Heart right ventricle (tissue), 16 donors: Measurements from ENCODE around the gene MYO15B. TPM values are rescaled to one million over a fixed set of nuclear protein-coding genes. Genes with fewer than 3 reads are reported as not detected.
A peak's percentile ranks its signal among the peaks of the same experiment; 100 is the strongest.
"Not testable (repeated sequence)": the region's sequence is repeated elsewhere in the genome, so short reads cannot be mapped to it uniquely, and the experiment has no call there.

Source experiments
- ATAC-seq, 8 donors: fragments of 200-7000 bp; cut with Tn5 transposase; one replicate each; pipeline ENCODE4 v1.9.1; 2020; ENCODE audit warnings: mild to moderate bottlenecking in 8 of 8, moderate library complexity in 8 of 8, moderate number of reproducible peaks in 1 of 8
- DNase-seq, 2 donors: peaks; one replicate each; pipeline ENCODE4 v3.0.0-alpha.2; 2020
- H3K27ac ChIP-seq, 10 donors: fragments of 200-600 bp; sonication (generic) in 2 of 10; one replicate each; pipeline versions ENCODE4 v1.5.0 to v1.8.0; 2020 to 2022; ENCODE audit warnings: mild to moderate bottlenecking in 3 of 10
- H3K27me3 ChIP-seq, 7 donors: fragments of 200-600 bp; one replicate each; pipeline ENCODE4 v1.8.0; 2021 to 2022; ENCODE audit warnings: mild to moderate bottlenecking in 2 of 7
- H3K36me3 ChIP-seq, 9 donors: fragments of 200-600 bp; sonication (generic) in 1 of 9; one replicate each; pipeline versions ENCODE4 v1.5.0 to v1.8.0; 2020 to 2022; ENCODE audit warnings: mild to moderate bottlenecking in 2 of 9
- H3K4me1 ChIP-seq, 9 donors: fragments of 200-600 bp; sonication (generic) in 1 of 9; one replicate each; pipeline versions ENCODE4 v1.5.0 to v1.8.0; 2020 to 2022; ENCODE audit warnings: mild to moderate bottlenecking in 4 of 9
- H3K4me3 ChIP-seq, 10 donors: fragments of 200-600 bp; sonication (generic) in 2 of 10; one replicate each; pipeline versions ENCODE4 v1.5.0 to v1.8.0; 2020 to 2022; ENCODE audit warnings: mild to moderate bottlenecking in 7 of 10, moderate library complexity in 2 of 10
- H3K9me3 ChIP-seq, 11 donors: fragments of 200-600 bp in 10 of 11; sonication (generic) in 2 of 11; one replicate each; pipeline versions ENCODE4 v1.5.0 to v1.8.0; 2013 to 2022; ENCODE audit warnings: mild to moderate bottlenecking in 2 of 11, control low read depth in 1 of 11, moderate library complexity in 1 of 11
- WGBS, 2 donors: extraction: QIAGEN DNeasy Blood & Tissue Kit; methylation state at CpG; one replicate each; pipeline ENCODE4 v1.1.7; 2013; ENCODE audit warnings: inconsistent platforms in 1 of 2; 5-methylcytosine and 5-hydroxymethylcytosine counted together
- intact Hi-C, 10 donors: fragments of 100-400 bp; cut with DNase I; formaldehyde crosslinking; loops; one replicate each; pipeline versions ENCODE4 v1.11.1 to v1.14.2; 2022
- polyA plus RNA-seq, 2 donors: library from polyadenylated mRNA; stranded (reverse); fragments of 200-250 nt; gene quantifications; one replicate each; pipeline ENCODE4 v1.2.3, GENCODE V29; 2013
- total RNA-seq, 10 donors: library from RNA; stranded (reverse); fragmentation: NEBNext Ultra II Directional in 3 of 10; extraction: Animal tissue kit (Norgen Biotek cat#: 25700) in 3 of 10; gene quantifications; one replicate each; pipeline versions ENCODE4 v1.2.1 to v1.2.4, GENCODE V29; 2021 to 2023
- TF ChIP-seq, protein P1 (sequence below), 9 donors: fragments of 200-600 bp; sonication (generic) in 2 of 9; IDR thresholded peaks; one replicate each; pipeline versions ENCODE4 v1.5.0 to v1.8.0; 2021 to 2022; ENCODE audit warnings: antibody characterized with exemption in 9 of 9, mild to moderate bottlenecking in 5 of 9, moderate library complexity in 1 of 9
- donor health status: Arrhythmogenic right ventricular cardiomyopathy.
- donor health status: ischemic (EF 13 %, LVEDD 7.1; RV severe dilation, severe dysfunction).
- donor health status: healthy with polysubstance abuse.
- donor health status: DM: no; HTN: yes; CAD: no.
- donor health status: DM: no; HTN: no; CAD: no.
- donor health status: ischemic (EF 25% LVEDD 6.9; RV normal size, moderate dysfunction).
- donor health status: ischemic (EF 25% LVEDD 5.7; RV mildly dilated, moderate dysfunction).
- donor health status: healthy.
- donor health status: DM: yes; HTN: yes; CAD: no.
- donor health status: Ischemic cardiomyopathy.
- donor health status: ischemic (EF 35%, LVEDD 5.7; RV mildly dilated, moderate dysfunction).
- donor health status: nonischemic (EF 11% LVEDD 7.7; RV severe dilation, severe dysfunction).
- donor health status: DM: yes; HTN: yes; CAD: no.
- donor health status: PGD.
- donor health status: ischemic (EF 29% LVEDD 5.4; RV normal size, mild dysfunction).
- donor health status: nonischemic (EF 23%, LVEDD 6.1; RV moderate dilation, normal function).

Gene MYO15B
- total and polyA plus RNA-seq, 12 donors: 27.9 to 205 (median 45.8) TPM

DNA sequence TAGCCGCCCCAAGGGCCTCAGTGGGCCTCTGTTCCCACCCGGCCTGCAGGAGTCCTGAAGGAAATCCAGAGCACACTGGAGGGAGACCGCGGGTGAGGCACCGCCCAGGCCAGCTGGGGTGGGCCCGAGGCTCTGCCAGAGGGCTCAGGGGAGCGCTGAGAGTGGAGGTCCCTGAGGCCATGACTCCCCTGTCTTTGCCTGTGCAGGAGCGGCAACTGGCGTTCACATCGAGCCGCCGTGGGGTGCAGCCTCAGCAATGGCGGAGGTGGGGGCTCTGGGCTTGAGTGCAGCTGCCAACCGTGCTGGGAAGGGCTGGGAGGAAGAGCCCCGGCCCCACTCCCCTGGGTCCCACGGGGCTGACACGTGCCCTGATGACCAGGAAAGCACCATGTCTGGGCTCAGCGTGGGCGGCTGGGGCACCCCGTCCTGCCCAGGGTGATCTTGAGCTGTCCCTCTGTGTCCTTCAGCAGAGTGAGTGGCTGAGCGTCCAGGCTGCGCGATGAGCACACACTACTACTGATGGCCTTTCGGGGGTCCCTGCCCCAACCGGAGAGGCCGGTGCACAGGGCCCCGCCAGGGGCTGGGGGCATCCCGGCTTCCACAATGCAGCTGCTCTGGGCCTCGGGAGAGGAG lies 13.1 kb upstream of the MYO15B start:
- H3K9me3 ChIP-seq: no peaks in the 10 kb centered on the region
- intact Hi-C loops: loop anchor here in 1 of 10 donors (5.0 kb wide), 1 partner anchor 32 kb away; no protein-coding TSS in a partner anchor
- no peak overlapping the region for H3K27ac ChIP-seq
- H3K27me3 ChIP-seq: no peaks in the 10 kb centered on the region
- TF ChIP-seq, protein P1, sequence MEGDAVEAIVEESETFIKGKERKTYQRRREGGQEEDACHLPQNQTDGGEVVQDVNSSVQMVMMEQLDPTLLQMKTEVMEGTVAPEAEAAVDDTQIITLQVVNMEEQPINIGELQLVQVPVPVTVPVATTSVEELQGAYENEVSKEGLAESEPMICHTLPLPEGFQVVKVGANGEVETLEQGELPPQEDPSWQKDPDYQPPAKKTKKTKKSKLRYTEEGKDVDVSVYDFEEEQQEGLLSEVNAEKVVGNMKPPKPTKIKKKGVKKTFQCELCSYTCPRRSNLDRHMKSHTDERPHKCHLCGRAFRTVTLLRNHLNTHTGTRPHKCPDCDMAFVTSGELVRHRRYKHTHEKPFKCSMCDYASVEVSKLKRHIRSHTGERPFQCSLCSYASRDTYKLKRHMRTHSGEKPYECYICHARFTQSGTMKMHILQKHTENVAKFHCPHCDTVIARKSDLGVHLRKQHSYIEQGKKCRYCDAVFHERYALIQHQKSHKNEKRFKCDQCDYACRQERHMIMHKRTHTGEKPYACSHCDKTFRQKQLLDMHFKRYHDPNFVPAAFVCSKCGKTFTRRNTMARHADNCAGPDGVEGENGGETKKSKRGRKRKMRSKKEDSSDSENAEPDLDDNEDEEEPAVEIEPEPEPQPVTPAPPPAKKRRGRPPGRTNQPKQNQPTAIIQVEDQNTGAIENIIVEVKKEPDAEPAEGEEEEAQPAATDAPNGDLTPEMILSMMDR (IDR thresholded peaks at IDR 0.05): no peak
- H3K4me3 ChIP-seq: no peak overlapping the region
- H3K4me1 ChIP-seq: peaks cover 0 to 26% (median 9%) of the 10 kb centered on the region in 9 donors
- ATAC-seq (no peak), DNase-seq (no peak)
- no peaks in the 10 kb centered on the region for H3K36me3 ChIP-seq
- 87 to 90% methylated on average over 29 of the region's 29 CpGs for WGBS, 2 donors

- Histone ChIP-seq H3K4me3 (no peak overlapping the region), H3K36me3 (no peaks in the 10 kb centered on the region), H3K27ac (no peak overlapping the region), H3K4me1 (peaks cover 0 to 26% (median 9%) of the 10 kb centered on the region in 9 donors), H3K9me3 (no peaks in the 10 kb centered on the region), H3K27me3 (no peaks in the 10 kb centered on the region)
- DNase-seq (no peak), ATAC-seq (no peak)
- TF ChIP-seq, protein P1 (IDR thresholded peaks at IDR 0.05): no peak
- intact Hi-C loops: loop anchor here in 1 of 10 donors (5.0 kb wide), 1 partner anchor 33 kb away; no protein-coding TSS in a partner anchor
- WGBS, 2 donors: 81 to 91% methylated on average over 10 of the region's 10 CpGs
Measured at GRCh38 chr17:75575197-75575596, 12.4 kb upstream of the MYO15B start.

- Histone ChIP-seq H3K36me3 (no peaks in the 10 kb centered on the region), H3K4me3 (no peak overlapping the region), H3K27me3 (no peaks in the 10 kb centered on the region), H3K9me3 (no peaks in the 10 kb centered on the region), H3K4me1 (peaks cover 0 to 21% (median 9%) of the 10 kb centered on the region in 9 donors), H3K27ac (no peak overlapping the region)
- intact Hi-C loops: loop anchor here in 1 of 10 donors (5.0 kb wide), 1 partner anchor 33 kb away; no protein-coding TSS in a partner anchor
- TF ChIP-seq, protein P1 (IDR thresholded peaks at IDR 0.05): no peak
- 66 to 93% methylated on average over 11 of the region's 11 CpGs for WGBS, 2 donors
- no peak for DNase-seq
- ATAC-seq: no peak
Measured at GRCh38 chr17:75575728-75576127, 11.9 kb upstream of the MYO15B start.

DNA sequence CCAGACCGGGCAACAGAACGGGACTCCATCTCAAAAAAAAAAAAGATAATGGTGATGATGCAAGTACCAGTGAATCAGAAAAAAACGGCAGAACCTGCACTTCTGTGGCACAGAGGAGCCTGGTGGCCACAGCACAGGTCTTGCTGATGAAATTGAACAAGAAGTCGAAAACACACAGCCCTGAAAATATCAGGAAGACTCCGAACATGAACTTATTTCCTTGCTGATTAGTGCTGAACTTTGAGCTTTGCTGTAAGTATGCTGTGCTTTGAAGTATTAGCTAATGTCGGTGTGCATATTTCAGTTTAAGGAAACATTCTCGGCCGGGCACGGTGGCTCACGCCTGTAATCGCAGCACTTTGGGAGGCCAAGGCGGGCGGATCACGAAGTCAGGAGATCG lies 10.9 kb upstream of the MYO15B start:
- Histone ChIP-seq H3K36me3 (no peaks in the 10 kb centered on the region), H3K4me3 (no peak overlapping the region), H3K4me1 (peaks cover 0 to 11% (median 9%) of the 10 kb centered on the region in 9 donors), H3K9me3 (no peaks in the 10 kb centered on the region), H3K27ac (no peak overlapping the region), H3K27me3 (no peaks in the 10 kb centered on the region)
- intact Hi-C loops: loop anchor here in 1 of 10 donors (5.0 kb wide), 1 partner anchor 34 kb away; no protein-coding TSS in a partner anchor
- DNase-seq (no peak), ATAC-seq (no peak)
- TF ChIP-seq, protein P1 (IDR thresholded peaks at IDR 0.05): no peak
- WGBS, 2 donors: 92% methylated on average over 14 of the region's 15 CpGs

GRCh38 chr17:75581121-75581725 lies 6.4 kb upstream of the MYO15B start:
- DNase-seq, H3K9me3 ChIP-seq, H3K27me3 ChIP-seq, H3K36me3 ChIP-seq, H3K27ac ChIP-seq, ATAC-seq: not testable (repeated sequence)
- 88% methylated on average over 23 of the region's 23 CpGs for WGBS, 2 donors
- intact Hi-C loops: loop anchor here in 3 of 10 donors (5.0 to 10.0 kb wide), 3 partner anchors 44 to 156 kb away; partner anchors contain the start of gene LLGL2 (in 1 of the 3)
- peaks cover 0 to 11% (median 8%) of the 10 kb centered on the region in 9 donors for H3K4me1 ChIP-seq
- H3K4me3 ChIP-seq: peak overlapping the region in 1 of 10 donors; percentile 23

DNA sequence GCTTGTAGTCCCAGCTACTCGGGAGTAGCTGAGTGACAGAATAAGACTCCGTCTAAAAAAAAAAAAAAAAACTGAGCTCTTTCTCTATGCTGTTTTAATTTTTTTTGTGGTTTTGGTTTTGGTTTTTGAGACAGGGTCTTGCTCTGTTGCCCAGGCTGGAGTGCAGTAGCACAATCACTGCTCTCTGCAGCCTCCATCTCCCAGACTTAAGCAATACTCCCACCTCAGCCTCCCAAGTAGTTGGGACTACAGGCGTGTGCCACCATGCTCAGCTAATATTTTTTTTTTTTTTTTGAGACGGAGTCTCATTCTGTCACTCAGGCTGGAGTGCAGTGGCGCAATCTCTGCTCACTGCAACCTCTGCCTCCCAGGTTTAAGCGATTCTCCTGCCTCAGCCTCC lies 4.4 kb upstream of the MYO15B start:
- peaks cover 4 to 25% (median 17%) of the 10 kb centered on the region in 9 donors for H3K4me1 ChIP-seq
- intact Hi-C loops: loop anchor here in 3 of 10 donors (5.0 to 10.0 kb wide), 3 partner anchors 46 to 158 kb away; partner anchors contain the start of gene LLGL2 (in 1 of the 3)
- DNase-seq, H3K4me3 ChIP-seq, H3K27me3 ChIP-seq, H3K9me3 ChIP-seq, ATAC-seq, H3K36me3 ChIP-seq, H3K27ac ChIP-seq: not testable (repeated sequence)
- 84 to 95% methylated on average over 6 of the region's 6 CpGs for WGBS, 2 donors
